Parathyroid adenoma (tissue), 2 donors: Measurements from ENCODE around the gene SCYL3.

Experiments used
- H2AFZ ChIP-seq: fragments of 300-600 bp; sonication (generic); one replicate; pipeline ENCODE4 v1.7.0; 2017; ENCODE audit warnings: antibody characterized with exemption, mild to moderate bottlenecking
- H3K27ac ChIP-seq: fragments of 300-600 bp; sonication (generic); one replicate; pipeline ENCODE4 v1.7.0; 2017
- H3K27me3 ChIP-seq: fragments of 300-600 bp; sonication (generic); one replicate; pipeline ENCODE4 v1.7.0; 2017; ENCODE audit warnings: low read length; ENCODE audit not compliant: control insufficient read depth, insufficient read depth
- H3K36me3 ChIP-seq: fragments of 300-600 bp; sonication (generic); one replicate; pipeline ENCODE4 v1.7.0; 2017; ENCODE audit warnings: low read length; ENCODE audit not compliant: control insufficient read depth, insufficient read depth
- H3K4me1 ChIP-seq: fragments of 300-600 bp; sonication (generic); one replicate; pipeline ENCODE4 v1.7.0; 2017; ENCODE audit warnings: control low read depth
- H3K4me2 ChIP-seq: fragments of 300-600 bp; sonication (generic); one replicate; pipeline ENCODE4 v1.7.0; 2017; ENCODE audit warnings: low read length
- H3K4me3 ChIP-seq: fragments of 300-600 bp; sonication (generic); one replicate; pipeline ENCODE4 v1.7.0; 2017; ENCODE audit warnings: low read depth, low read length
- H3K79me2 ChIP-seq: fragments of 300-600 bp; sonication (generic); one replicate; pipeline ENCODE4 v1.7.0; 2017; ENCODE audit warnings: control low read depth
- H3K9ac ChIP-seq: fragments of 300-600 bp; sonication (generic); one replicate; pipeline ENCODE4 v1.7.0; 2017; ENCODE audit warnings: mild to moderate bottlenecking
- H3K9me3 ChIP-seq: fragments of 300-600 bp; sonication (generic); one replicate; pipeline ENCODE4 v1.7.0; 2017; ENCODE audit warnings: low read length; ENCODE audit not compliant: control insufficient read depth
- TF ChIP-seq, protein P1 (sequence below): fragments of 300-600 bp; sonication (generic); IDR thresholded peaks from one replicate; pipeline ENCODE4 v1.7.0; 2017; ENCODE audit warnings: antibody characterized with exemption, mild to moderate bottlenecking
- donor health status: primary hyperparathyroidism.

The SCYL3 gene

DNA sequence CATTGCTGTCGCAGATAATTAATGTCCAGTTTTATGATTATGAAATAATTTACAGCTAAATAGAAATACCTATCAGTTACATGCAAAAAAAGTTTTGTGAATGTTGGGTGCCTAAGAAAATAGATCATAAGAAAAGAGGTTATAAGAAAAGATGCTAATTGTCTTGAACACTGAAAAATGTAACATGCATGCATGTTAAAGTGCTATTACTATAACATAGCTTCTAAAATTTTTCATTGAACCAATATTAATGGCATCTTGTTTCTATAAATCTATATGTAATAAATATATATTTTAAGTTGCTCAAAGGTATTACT is 35.5 kb upstream of the SCYL3 start:
- Histone ChIP-seq H3K9me3 (no peaks in the 10 kb centered on the region), H3K27me3 (no peaks in the 10 kb centered on the region), H3K4me2 (no peak overlapping the region), H3K9ac (no peak overlapping the region), H3K36me3 (no peaks in the 10 kb centered on the region), H3K27ac (no peak overlapping the region), H3K79me2 (no peaks in the 10 kb centered on the region), H3K4me3 (no peak overlapping the region), H2AFZ (no peak overlapping the region), H3K4me1 (no peaks in the 10 kb centered on the region)
- TF ChIP-seq, protein P1, sequence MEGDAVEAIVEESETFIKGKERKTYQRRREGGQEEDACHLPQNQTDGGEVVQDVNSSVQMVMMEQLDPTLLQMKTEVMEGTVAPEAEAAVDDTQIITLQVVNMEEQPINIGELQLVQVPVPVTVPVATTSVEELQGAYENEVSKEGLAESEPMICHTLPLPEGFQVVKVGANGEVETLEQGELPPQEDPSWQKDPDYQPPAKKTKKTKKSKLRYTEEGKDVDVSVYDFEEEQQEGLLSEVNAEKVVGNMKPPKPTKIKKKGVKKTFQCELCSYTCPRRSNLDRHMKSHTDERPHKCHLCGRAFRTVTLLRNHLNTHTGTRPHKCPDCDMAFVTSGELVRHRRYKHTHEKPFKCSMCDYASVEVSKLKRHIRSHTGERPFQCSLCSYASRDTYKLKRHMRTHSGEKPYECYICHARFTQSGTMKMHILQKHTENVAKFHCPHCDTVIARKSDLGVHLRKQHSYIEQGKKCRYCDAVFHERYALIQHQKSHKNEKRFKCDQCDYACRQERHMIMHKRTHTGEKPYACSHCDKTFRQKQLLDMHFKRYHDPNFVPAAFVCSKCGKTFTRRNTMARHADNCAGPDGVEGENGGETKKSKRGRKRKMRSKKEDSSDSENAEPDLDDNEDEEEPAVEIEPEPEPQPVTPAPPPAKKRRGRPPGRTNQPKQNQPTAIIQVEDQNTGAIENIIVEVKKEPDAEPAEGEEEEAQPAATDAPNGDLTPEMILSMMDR = no peak

DNA sequence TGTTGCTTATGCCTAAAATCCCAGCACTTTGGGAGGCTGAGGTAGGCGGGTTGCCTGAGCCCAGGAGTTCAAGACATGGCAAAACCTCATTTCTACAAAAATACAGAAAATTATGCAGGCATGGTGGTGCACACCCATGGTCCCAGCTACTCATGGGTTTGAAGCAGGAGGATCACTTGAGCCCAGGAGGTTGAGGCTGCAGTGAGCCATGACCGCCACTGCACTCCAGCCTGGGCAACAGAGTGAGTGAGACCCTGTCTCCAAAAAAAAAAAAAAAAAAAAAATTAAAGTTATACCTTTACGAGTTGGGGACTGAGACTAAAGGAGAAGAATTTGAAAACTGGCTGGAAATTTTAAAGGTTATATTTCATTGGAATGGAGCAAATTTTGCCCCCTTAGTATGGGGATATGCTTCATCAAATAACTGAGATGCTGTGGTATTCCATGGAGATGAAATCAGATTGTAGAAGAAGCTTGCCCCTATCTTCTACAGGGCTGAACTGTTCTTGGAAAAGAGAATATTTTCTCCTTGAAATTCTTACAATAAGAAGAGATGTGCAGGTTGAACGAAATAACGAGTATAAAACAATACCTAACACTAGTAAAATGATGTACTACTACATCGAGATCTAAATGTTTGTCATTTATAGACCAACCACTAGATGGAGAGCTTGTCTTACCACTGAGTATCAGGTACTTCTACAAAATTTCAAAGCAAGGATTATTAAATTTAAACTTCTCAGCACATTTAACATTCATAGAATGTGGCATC is 34.9 kb upstream of the SCYL3 start:
- TF ChIP-seq, protein P1 = peak; percentile 54

DNA sequence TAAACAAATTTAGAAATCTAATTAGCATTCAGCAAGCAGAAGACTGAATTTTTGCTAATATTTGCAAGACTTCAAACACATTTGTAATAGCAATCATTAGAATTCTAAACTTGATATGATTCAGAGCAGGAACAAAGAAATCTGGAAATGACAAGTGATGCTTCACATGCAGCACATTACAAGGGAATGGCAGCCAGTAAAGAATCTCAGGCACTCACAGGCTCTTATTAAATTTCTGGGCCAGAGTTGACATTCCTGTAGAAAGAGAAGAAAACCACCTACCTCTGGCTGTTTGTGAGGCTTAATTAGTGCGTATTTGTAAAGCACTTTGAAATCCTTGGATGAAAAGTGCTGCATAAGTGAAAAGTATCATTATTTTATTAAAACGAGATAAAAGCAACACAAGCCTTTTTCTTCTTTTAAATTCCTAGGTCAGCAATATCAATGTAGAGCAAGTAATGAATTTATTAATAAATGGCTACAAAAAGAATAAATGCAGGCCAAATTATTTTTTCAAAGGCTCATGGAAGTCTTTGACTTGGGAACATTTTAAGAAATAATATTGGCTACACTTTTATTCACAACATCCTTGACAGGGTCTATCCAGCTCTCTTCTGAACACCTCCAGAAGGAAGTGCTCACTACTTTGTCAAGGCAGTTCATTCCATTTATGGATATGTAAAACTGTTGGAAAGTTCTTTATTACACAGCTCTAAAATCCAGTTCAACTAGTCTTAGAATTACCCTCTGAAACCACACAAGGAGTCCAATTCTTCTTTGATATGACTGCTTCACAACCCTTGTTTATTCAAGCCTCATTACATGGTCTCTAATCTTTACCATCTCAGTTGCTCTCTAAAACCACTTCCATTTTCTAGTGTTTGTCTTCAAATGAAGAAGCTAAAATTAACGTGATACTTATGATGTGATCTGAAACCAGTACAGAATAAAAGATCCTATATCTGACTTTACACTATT is 32.1 kb upstream of the SCYL3 start:
- H3K9ac ChIP-seq = no peak overlapping the region
- H3K9me3 ChIP-seq = no peaks in the 10 kb centered on the region
- no peaks in the 10 kb centered on the region for H3K79me2 ChIP-seq
- no peaks in the 10 kb centered on the region for H3K36me3 ChIP-seq
- no peaks in the 10 kb centered on the region for H3K27me3 ChIP-seq
- no peak overlapping the region for H2AFZ ChIP-seq
- TF ChIP-seq, protein P1 = no peak
- no peak overlapping the region for H3K27ac ChIP-seq
- H3K4me2 ChIP-seq = no peak overlapping the region
- H3K4me1 ChIP-seq = no peaks in the 10 kb centered on the region
- no peak overlapping the region for H3K4me3 ChIP-seq

More for the DNA sequence above, 34.9 kb upstream of the SCYL3 start:
- Histone ChIP-seq H3K4me3 (no peak overlapping the region), H3K79me2 (no peaks in the 10 kb centered on the region), H3K9me3 (no peaks in the 10 kb centered on the region), H3K27ac (no peak overlapping the region), H3K36me3 (no peaks in the 10 kb centered on the region), H3K9ac (no peak overlapping the region), H2AFZ (no peak overlapping the region), H3K4me1 (no peaks in the 10 kb centered on the region), H3K27me3 (no peaks in the 10 kb centered on the region), H3K4me2 (no peak overlapping the region)

DNA sequence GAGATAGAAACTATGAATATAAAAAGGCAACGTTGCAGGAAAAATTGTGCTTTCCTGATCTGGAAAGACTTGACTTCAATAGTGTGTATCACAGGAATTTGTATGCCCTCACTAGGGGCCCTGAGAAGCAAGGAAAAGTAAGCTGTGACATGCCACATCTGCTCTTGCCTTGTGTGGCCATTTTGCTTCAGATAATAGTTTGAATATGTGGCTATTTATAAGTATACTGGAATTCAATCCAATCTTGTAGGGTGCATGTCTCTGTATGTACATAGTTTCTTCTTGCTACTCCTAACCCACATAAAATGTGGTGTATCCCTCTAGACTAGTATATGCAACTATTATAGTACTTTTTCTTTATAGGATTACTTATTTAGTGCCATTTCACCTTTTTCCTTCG is 31.1 kb upstream of the SCYL3 start:
- no peak overlapping the region for H3K4me3 ChIP-seq
- H3K9ac ChIP-seq = no peak overlapping the region
- TF ChIP-seq, protein P1 = no peak
- no peaks in the 10 kb centered on the region for H3K36me3 ChIP-seq
- H3K4me2 ChIP-seq = no peak overlapping the region
- H3K27me3 ChIP-seq = no peaks in the 10 kb centered on the region
- H3K4me1 ChIP-seq = no peaks in the 10 kb centered on the region
- no peaks in the 10 kb centered on the region for H3K79me2 ChIP-seq
- H3K9me3 ChIP-seq = no peaks in the 10 kb centered on the region
- no peak overlapping the region for H2AFZ ChIP-seq
- no peak overlapping the region for H3K27ac ChIP-seq
